ENCODE results near the gene LRRK2. TPM values are rescaled to one million over a fixed set of nuclear protein-coding genes. Genes with fewer than 3 reads are reported as not detected.

Gene LRRK2
- total and polyA plus RNA-seq, 4 donors, result 7.0 to 42.0 (median 21.1) TPM

- intact Hi-C loops (cut with DNase I), result loop anchor here in 1 of 2 donors (2.0 kb wide), 1 partner anchor 71 kb away; no protein-coding TSS in a partner anchor
- no peaks in the 10 kb centered on the region for H3K4me1 ChIP-seq (ENCODE audit: control insufficient read depth in 1 of 2, insufficient read depth in 2 of 2, low read length in 2 of 2)
- no peaks in the 10 kb centered on the region for H3K36me3 ChIP-seq (ENCODE audit: control insufficient read depth in 1 of 2, insufficient read depth in 2 of 2, low read length in 1 of 2)
- no peaks in the 10 kb centered on the region for H3K9me3 ChIP-seq (ENCODE audit: control insufficient read depth, low read length)
- H3K4me3 ChIP-seq (ENCODE audit: low read length in 2 of 2), result peak overlapping the region; percentile 48 to 79
- DNase-seq (no peak), ATAC-seq (ENCODE audit: low FRiP score) (no peak)
- H3K27ac ChIP-seq (ENCODE audit: low read depth in 1 of 2, low read length in 2 of 2), result no peak overlapping the region
- no peaks in the 10 kb centered on the region for H3K27me3 ChIP-seq (ENCODE audit: control insufficient read depth in 1 of 2, insufficient read depth in 2 of 2, low read length in 1 of 2)
Observed at GRCh38 chr12:40223646-40224045, 1.2 kb upstream of the LRRK2 start.

GRCh38 chr12:40225337-40225983 lies 663 bp downstream of the LRRK2 start:
- Histone ChIP-seq H3K36me3 (ENCODE audit: control insufficient read depth in 1 of 2, insufficient read depth in 2 of 2, low read length in 1 of 2) (no peaks in the 10 kb centered on the region), H3K4me1 (ENCODE audit: control insufficient read depth in 1 of 2, insufficient read depth in 2 of 2, low read length in 2 of 2) (no peaks in the 10 kb centered on the region), H3K4me3 (ENCODE audit: low read length in 2 of 2) (peak overlapping the region; percentile 48 to 79), H3K9me3 (ENCODE audit: control insufficient read depth, low read length) (no peaks in the 10 kb centered on the region), H3K27ac (ENCODE audit: low read depth in 1 of 2, low read length in 2 of 2) (peak overlapping the region; percentile 51 to 71), H3K27me3 (ENCODE audit: control insufficient read depth in 1 of 2, insufficient read depth in 2 of 2, low read length in 1 of 2) (no peaks in the 10 kb centered on the region)
- 3 to 4% methylated on average over 12 of the region's 12 CpGs for WGBS, 2 donors
- ATAC-seq (ENCODE audit: low FRiP score) (peak; percentile 27), DNase-seq (no peak)
- intact Hi-C loops (cut with DNase I), result loop anchor here (2.0 to 5.0 kb wide), 2 partner anchors 73 kb away; no protein-coding TSS in a partner anchor

GRCh38 chr12:40225984-40226602 lies 1.3 kb downstream of the LRRK2 start:
- Histone ChIP-seq H3K36me3 (ENCODE audit: control insufficient read depth in 1 of 2, insufficient read depth in 2 of 2, low read length in 1 of 2) (no peaks in the 10 kb centered on the region), H3K27ac (ENCODE audit: low read depth in 1 of 2, low read length in 2 of 2) (peak overlapping the region; percentile 57 to 87), H3K9me3 (ENCODE audit: control insufficient read depth, low read length) (no peaks in the 10 kb centered on the region), H3K27me3 (ENCODE audit: control insufficient read depth in 1 of 2, insufficient read depth in 2 of 2, low read length in 1 of 2) (no peaks in the 10 kb centered on the region), H3K4me1 (ENCODE audit: control insufficient read depth in 1 of 2, insufficient read depth in 2 of 2, low read length in 2 of 2) (no peaks in the 10 kb centered on the region), H3K4me3 (ENCODE audit: low read length in 2 of 2) (peak overlapping the region; percentile 79 to 89)
- DNase-seq (no peak), ATAC-seq (ENCODE audit: low FRiP score) (no peak)
- 0 to 1% methylated on average over 1 of the region's 1 CpG for WGBS, 2 donors
- intact Hi-C loops (cut with DNase I), result loop anchor here (2.0 to 5.0 kb wide), 2 partner anchors 73 to 74 kb away; no protein-coding TSS in a partner anchor

GRCh38 chr12:40226705-40227104 lies 1.9 kb downstream of the LRRK2 start:
- peak overlapping the region; percentile 87 to 94 for H3K27ac ChIP-seq (ENCODE audit: low read depth in 1 of 2, low read length in 2 of 2)
- WGBS, 2 donors, result 4% methylated on average over 4 of the region's 4 CpGs
- DNase-seq, result peak in 1 of 2 donors; percentile 62
- no peaks in the 10 kb centered on the region for H3K27me3 ChIP-seq (ENCODE audit: control insufficient read depth in 1 of 2, insufficient read depth in 2 of 2, low read length in 1 of 2)
- H3K4me3 ChIP-seq (ENCODE audit: low read length in 2 of 2), result peak overlapping the region; percentile 79 to 89
- no peaks in the 10 kb centered on the region for H3K4me1 ChIP-seq (ENCODE audit: control insufficient read depth in 1 of 2, insufficient read depth in 2 of 2, low read length in 2 of 2)
- intact Hi-C loops (cut with DNase I), result loop anchor here in 1 of 2 donors (5.0 kb wide), 1 partner anchor 74 kb away; no protein-coding TSS in a partner anchor
- H3K9me3 ChIP-seq (ENCODE audit: control insufficient read depth, low read length), result no peaks in the 10 kb centered on the region
- ATAC-seq (ENCODE audit: low FRiP score), result peak; percentile 81
- H3K36me3 ChIP-seq (ENCODE audit: control insufficient read depth in 1 of 2, insufficient read depth in 2 of 2, low read length in 1 of 2), result no peaks in the 10 kb centered on the region

GRCh38 chr12:40227447-40227846 lies 2.6 kb downstream of the LRRK2 start:
- H3K27ac ChIP-seq (ENCODE audit: low read depth in 1 of 2, low read length in 2 of 2), result no peak overlapping the region
- no peaks in the 10 kb centered on the region for H3K9me3 ChIP-seq (ENCODE audit: control insufficient read depth, low read length)
- WGBS, 2 donors, result 92 to 100% methylated on average over 1 of the region's 1 CpG
- intact Hi-C loops (cut with DNase I), result loop anchor here in 1 of 2 donors (5.0 kb wide), 1 partner anchor 75 kb away; no protein-coding TSS in a partner anchor
- H3K4me3 ChIP-seq (ENCODE audit: low read length in 2 of 2), result peak overlapping the region in 1 of 2 donors; percentile 26
- DNase-seq (no peak), ATAC-seq (ENCODE audit: low FRiP score) (no peak)
- no peaks in the 10 kb centered on the region for H3K4me1 ChIP-seq (ENCODE audit: control insufficient read depth in 1 of 2, insufficient read depth in 2 of 2, low read length in 2 of 2)
- H3K36me3 ChIP-seq (ENCODE audit: control insufficient read depth in 1 of 2, insufficient read depth in 2 of 2, low read length in 1 of 2), result no peaks in the 10 kb centered on the region
- H3K27me3 ChIP-seq (ENCODE audit: control insufficient read depth in 1 of 2, insufficient read depth in 2 of 2, low read length in 1 of 2), result no peaks in the 10 kb centered on the region

GRCh38 chr12:40228727-40229126 lies 3.9 kb downstream of the LRRK2 start:
- H3K9me3 ChIP-seq (ENCODE audit: control insufficient read depth, low read length), result no peaks in the 10 kb centered on the region
- no peak for DNase-seq
- intact Hi-C loops (cut with DNase I), result loop anchor here in 1 of 2 donors (5.0 kb wide), 1 partner anchor 76 kb away; no protein-coding TSS in a partner anchor
- no peaks in the 10 kb centered on the region for H3K36me3 ChIP-seq (ENCODE audit: control insufficient read depth in 1 of 2, insufficient read depth in 2 of 2, low read length in 1 of 2)
- H3K27me3 ChIP-seq (ENCODE audit: control insufficient read depth in 1 of 2, insufficient read depth in 2 of 2, low read length in 1 of 2), result no peaks in the 10 kb centered on the region
- no peaks in the 10 kb centered on the region for H3K4me1 ChIP-seq (ENCODE audit: control insufficient read depth in 1 of 2, insufficient read depth in 2 of 2, low read length in 2 of 2)
- no peak overlapping the region for H3K27ac ChIP-seq (ENCODE audit: low read depth in 1 of 2, low read length in 2 of 2)
- no peak for ATAC-seq (ENCODE audit: low FRiP score)
- no peak overlapping the region for H3K4me3 ChIP-seq (ENCODE audit: low read length in 2 of 2)
- WGBS, 2 donors, result 91 to 94% methylated on average over 3 of the region's 3 CpGs

GRCh38 chr12:40229690-40230651 lies 5.2 kb downstream of the LRRK2 start:
- ATAC-seq (ENCODE audit: low FRiP score) (no peak), DNase-seq (no peak)
- Histone ChIP-seq H3K4me3 (ENCODE audit: low read length in 2 of 2) (no peak overlapping the region), H3K9me3 (ENCODE audit: control insufficient read depth, low read length) (no peaks in the 10 kb centered on the region), H3K27ac (ENCODE audit: low read depth in 1 of 2, low read length in 2 of 2) (no peak overlapping the region), H3K36me3 (ENCODE audit: control insufficient read depth in 1 of 2, insufficient read depth in 2 of 2, low read length in 1 of 2) (no peaks in the 10 kb centered on the region), H3K4me1 (ENCODE audit: control insufficient read depth in 1 of 2, insufficient read depth in 2 of 2, low read length in 2 of 2) (no peaks in the 10 kb centered on the region), H3K27me3 (ENCODE audit: control insufficient read depth in 1 of 2, insufficient read depth in 2 of 2, low read length in 1 of 2) (no peaks in the 10 kb centered on the region)
- intact Hi-C loops (cut with DNase I), result loop anchor here in 1 of 2 donors (5.0 kb wide), 1 partner anchor 78 kb away; no protein-coding TSS in a partner anchor
- WGBS, 2 donors, result 69 to 84% methylated on average over 10 of the region's 10 CpGs

GRCh38 chr12:40232602-40233001 lies 7.8 kb downstream of the LRRK2 start:
- H3K27me3 ChIP-seq (ENCODE audit: control insufficient read depth in 1 of 2, insufficient read depth in 2 of 2, low read length in 1 of 2), result no peaks in the 10 kb centered on the region
- H3K4me1 ChIP-seq (ENCODE audit: control insufficient read depth in 1 of 2, insufficient read depth in 2 of 2, low read length in 2 of 2), result no peaks in the 10 kb centered on the region
- peaks cover 2 to 4% of the 10 kb centered on the region in 2 donors for H3K36me3 ChIP-seq (ENCODE audit: control insufficient read depth in 1 of 2, insufficient read depth in 2 of 2, low read length in 1 of 2)
- DNase-seq (no peak), ATAC-seq (ENCODE audit: low FRiP score) (no peak)
- intact Hi-C loops (cut with DNase I), result no loop called here
- WGBS, 2 donors, result 79 to 80% methylated on average over 1 of the region's 1 CpG
- no peaks in the 10 kb centered on the region for H3K9me3 ChIP-seq (ENCODE audit: control insufficient read depth, low read length)
- H3K27ac ChIP-seq (ENCODE audit: low read depth in 1 of 2, low read length in 2 of 2), result no peak overlapping the region
- no peak overlapping the region for H3K4me3 ChIP-seq (ENCODE audit: low read length in 2 of 2)
